Activated naive CD8-positive, alpha-beta T cell treated with anti-CD3 and anti-CD28 coated beads, Interleukin-2, amount 10 ng/mL, durations not matched to agents 7 days and 5 days (primary cell): Measurements from ENCODE around the gene BANK1. TPM values are rescaled to one million over a fixed set of nuclear protein-coding genes. Genes with fewer than 3 reads are reported as not detected.

Experiments
- ATAC-seq: fragments of 150-1000 bp; cut with Tn5 transposase; one replicate; pipeline ENCODE4 v1.10.0; 2021; ENCODE audit warnings: low read depth, moderate library complexity
- POLR2A ChIA-PET: fragments of 350-600 bp; sonication (Branson Sonifier 250); formaldehyde crosslinking; loops from one replicate; lab custom pipeline; 2021; ENCODE audit warnings: antibody characterized with exemption; lab: Charles Lee
- DNase-seq: peaks from one replicate; pipeline ENCODE4 v3.0.0; 2021
- H3K27ac Mint-ChIP-seq: one replicate; pipeline ENCODE4 v1.8.0; 2022; ENCODE audit warnings: mild to moderate bottlenecking, mixed read lengths
- H3K27me3 Mint-ChIP-seq: one replicate; pipeline ENCODE4 v1.8.0; 2022; ENCODE audit warnings: mild to moderate bottlenecking, moderate library complexity, mixed read lengths
- H3K36me3 Mint-ChIP-seq: one replicate; pipeline ENCODE4 v1.8.0; 2021; ENCODE audit warnings: mild to moderate bottlenecking, mixed read lengths
- H3K4me1 Mint-ChIP-seq: one replicate; pipeline ENCODE4 v1.8.0; 2021; ENCODE audit warnings: mixed read lengths
- H3K4me3 Mint-ChIP-seq: one replicate; pipeline ENCODE4 v1.8.0; 2022; ENCODE audit warnings: mild to moderate bottlenecking, moderate library complexity, mixed read lengths
- H3K9me3 Mint-ChIP-seq: one replicate; pipeline ENCODE4 v1.8.0; 2021; ENCODE audit warnings: mixed read lengths
- total RNA-seq, 2 experiments: library from RNA; stranded (reverse); gene quantifications; one replicate each; pipeline ENCODE4 v1.2.3, GENCODE V29; 2021

Gene BANK1
- total RNA-seq, 2 experiments from 2014 or later, result 0.51 to 0.72 TPM

DNA sequence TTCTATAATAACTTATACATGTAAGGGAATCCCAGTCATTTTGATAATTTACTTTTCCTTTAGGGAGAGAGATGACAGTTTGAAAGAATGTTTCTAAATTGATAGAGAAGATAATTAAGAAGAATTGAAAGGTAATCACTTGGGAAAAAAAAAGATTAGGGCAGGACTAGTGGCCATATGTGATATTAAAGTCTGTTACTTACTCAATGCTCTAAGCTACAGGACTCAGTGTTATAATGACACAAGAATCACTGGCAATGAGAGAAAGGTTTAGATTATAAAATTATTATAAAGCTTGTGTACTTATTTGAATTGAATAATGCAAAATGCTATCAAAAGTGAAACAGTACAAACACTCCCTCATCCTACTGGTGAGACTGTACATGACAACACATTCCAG is 265.3 kb downstream of the BANK1 start:
- ATAC-seq (no peak), DNase-seq (no peak)
- POLR2A ChIA-PET, result no interaction called here
- no peak overlapping the region for H3K4me3 Mint-ChIP-seq
- no peaks in the 10 kb centered on the region for H3K36me3 Mint-ChIP-seq
- no peaks in the 10 kb centered on the region for H3K9me3 Mint-ChIP-seq
- H3K27me3 Mint-ChIP-seq, result peaks cover 6% of the 10 kb centered on the region
- no peak overlapping the region for H3K27ac Mint-ChIP-seq
- no peaks in the 10 kb centered on the region for H3K4me1 Mint-ChIP-seq

DNA sequence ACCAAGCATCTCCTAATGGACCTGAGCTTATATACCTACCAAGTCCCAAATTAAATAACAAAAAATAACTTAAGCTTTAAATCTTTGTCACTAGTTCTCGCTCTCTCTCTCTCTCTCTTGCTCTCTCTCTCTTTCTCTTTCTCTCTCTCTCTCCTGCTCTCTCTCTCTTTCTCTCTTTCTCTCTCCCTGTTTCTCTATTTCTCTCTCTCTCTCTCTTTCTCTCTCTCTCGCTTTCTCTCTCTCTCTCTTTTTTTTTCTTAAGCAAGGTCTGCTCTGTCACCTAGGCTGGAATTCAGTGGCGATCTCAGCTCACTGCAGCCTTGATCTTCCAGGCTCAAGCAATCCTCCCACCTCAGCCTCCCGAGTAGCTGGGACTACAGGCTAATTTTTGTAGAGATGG is 266.6 kb downstream of the BANK1 start:
- H3K27me3 Mint-ChIP-seq, result peaks cover 3% of the 10 kb centered on the region

DNA sequence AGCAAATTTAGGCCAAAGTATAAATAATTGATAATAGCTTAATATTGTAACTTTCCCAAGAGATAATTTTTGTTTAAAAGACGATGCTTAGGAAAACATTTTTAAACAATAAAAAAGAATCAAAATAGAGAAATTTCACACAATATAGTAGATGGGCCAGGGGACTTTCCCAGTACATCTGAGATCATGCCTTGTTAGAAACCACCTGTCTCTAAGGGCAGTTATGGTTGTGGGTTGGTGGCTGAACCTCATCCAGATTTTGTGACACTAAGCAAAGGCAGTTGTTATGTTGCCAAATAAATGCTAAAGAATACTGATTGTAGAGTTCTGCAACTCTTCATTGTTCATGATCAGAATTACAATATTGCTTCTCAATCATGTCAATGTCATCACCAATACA is 270.6 kb downstream of the BANK1 start:
- no peaks in the 10 kb centered on the region for H3K9me3 Mint-ChIP-seq
- no peak for DNase-seq
- POLR2A ChIA-PET, result no interaction called here
- peaks cover 3% of the 10 kb centered on the region for H3K27me3 Mint-ChIP-seq
- no peak for ATAC-seq
- no peaks in the 10 kb centered on the region for H3K36me3 Mint-ChIP-seq
- no peaks in the 10 kb centered on the region for H3K4me1 Mint-ChIP-seq
- H3K27ac Mint-ChIP-seq, result no peak overlapping the region
- no peak overlapping the region for H3K4me3 Mint-ChIP-seq

More for the DNA sequence above, 266.6 kb downstream of the BANK1 start:
- ATAC-seq, result no peak
- Mint-ChIP-seq H3K27ac (no peak overlapping the region), H3K9me3 (no peaks in the 10 kb centered on the region), H3K4me1 (no peaks in the 10 kb centered on the region), H3K4me3 (no peak overlapping the region), H3K36me3 (no peaks in the 10 kb centered on the region)
- POLR2A ChIA-PET, result no interaction called here
- no peak for DNase-seq

DNA sequence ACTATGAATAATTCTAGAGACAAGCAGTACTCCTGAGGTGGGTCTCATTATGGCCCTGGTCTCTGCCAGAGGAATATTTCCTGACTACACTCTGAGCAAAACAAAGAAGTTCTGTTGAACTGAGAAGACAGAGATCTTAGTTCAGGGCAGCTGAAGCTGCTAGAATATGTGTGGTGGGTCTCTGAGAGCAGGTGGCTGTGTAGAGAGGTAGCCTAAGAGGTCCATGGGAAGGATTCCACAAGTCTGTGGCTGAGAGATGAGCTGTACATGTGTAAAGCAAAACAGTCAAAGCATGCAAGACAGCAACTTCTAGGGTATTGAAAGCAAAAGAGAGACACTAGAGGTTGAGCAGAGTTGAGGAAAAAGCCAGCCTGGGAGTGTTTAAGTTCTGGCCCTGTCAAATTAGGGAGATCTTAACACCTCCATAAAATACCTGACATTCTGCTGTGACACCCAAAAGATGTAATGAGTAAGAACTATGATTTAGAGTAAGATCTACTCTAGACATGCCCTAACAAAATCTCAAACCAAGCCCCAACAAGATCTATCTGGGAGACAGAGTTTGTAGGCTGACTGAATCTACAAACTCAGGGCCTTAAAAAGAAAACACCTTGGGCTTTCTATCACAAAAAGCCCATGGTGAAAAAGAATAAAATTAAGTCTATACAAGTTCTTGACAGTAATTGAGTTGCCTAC is 274.4 kb downstream of the BANK1 start:
- POLR2A ChIA-PET, result no interaction called here
- Mint-ChIP-seq H3K27me3 (peaks cover 3% of the 10 kb centered on the region), H3K9me3 (no peaks in the 10 kb centered on the region), H3K4me3 (no peak overlapping the region), H3K36me3 (no peaks in the 10 kb centered on the region), H3K27ac (no peak overlapping the region), H3K4me1 (no peaks in the 10 kb centered on the region)
- DNase-seq (no peak), ATAC-seq (no peak)

DNA sequence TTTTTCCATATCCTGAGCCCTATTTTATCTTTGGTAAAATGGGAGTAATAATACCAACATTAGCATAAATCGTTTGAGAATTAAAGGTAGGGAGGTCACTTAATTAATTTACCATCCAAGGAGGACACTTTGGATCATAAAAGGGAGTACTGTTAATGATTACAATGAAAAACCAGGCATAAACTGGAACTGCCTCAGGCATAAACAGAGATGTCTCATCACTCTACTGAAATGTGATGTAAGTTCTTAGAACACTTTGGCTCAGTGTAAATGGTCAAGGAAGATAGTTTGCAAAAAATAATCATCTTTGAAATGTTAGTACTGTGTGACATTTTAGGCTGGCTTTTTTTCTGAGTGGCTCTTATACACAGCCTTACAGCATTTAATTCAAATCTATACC is 286.1 kb downstream of the BANK1 start:
- H3K27ac Mint-ChIP-seq, result no peak overlapping the region
- H3K4me3 Mint-ChIP-seq, result no peak overlapping the region

DNA sequence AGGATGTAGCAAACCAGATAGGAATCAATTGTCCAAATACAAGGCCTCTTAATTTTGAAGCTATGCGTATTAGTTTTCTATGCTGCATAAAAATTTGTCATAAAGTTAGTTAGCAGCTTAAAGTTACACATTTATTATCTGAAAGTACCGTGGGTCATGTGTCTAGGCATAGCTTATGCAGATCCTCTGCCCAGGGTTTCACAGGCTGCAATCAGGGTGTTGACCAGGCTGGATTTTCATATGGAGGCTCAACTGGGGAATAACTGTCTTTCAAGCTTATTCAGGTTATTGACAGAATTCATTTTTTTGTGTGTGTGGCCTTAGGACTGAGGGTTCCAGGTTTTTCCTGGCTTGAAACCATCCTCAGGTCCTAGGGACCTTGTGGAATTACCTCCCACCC is 289.7 kb downstream of the BANK1 start:
- POLR2A ChIA-PET, result no interaction called here
- no peak for ATAC-seq
- H3K27me3 Mint-ChIP-seq, result no peaks in the 10 kb centered on the region
- DNase-seq, result no peak
- no peaks in the 10 kb centered on the region for H3K36me3 Mint-ChIP-seq
- H3K27ac Mint-ChIP-seq, result no peak overlapping the region
- peaks cover 4% of the 10 kb centered on the region for H3K9me3 Mint-ChIP-seq
- no peak overlapping the region for H3K4me3 Mint-ChIP-seq
- no peaks in the 10 kb centered on the region for H3K4me1 Mint-ChIP-seq

More for the DNA sequence above, 286.1 kb downstream of the BANK1 start:
- DNase-seq (no peak), ATAC-seq (no peak)
- POLR2A ChIA-PET, result no interaction called here
- Mint-ChIP-seq H3K4me1 (no peaks in the 10 kb centered on the region), H3K36me3 (no peaks in the 10 kb centered on the region), H3K9me3 (peaks cover 2% of the 10 kb centered on the region), H3K27me3 (no peaks in the 10 kb centered on the region)

DNA sequence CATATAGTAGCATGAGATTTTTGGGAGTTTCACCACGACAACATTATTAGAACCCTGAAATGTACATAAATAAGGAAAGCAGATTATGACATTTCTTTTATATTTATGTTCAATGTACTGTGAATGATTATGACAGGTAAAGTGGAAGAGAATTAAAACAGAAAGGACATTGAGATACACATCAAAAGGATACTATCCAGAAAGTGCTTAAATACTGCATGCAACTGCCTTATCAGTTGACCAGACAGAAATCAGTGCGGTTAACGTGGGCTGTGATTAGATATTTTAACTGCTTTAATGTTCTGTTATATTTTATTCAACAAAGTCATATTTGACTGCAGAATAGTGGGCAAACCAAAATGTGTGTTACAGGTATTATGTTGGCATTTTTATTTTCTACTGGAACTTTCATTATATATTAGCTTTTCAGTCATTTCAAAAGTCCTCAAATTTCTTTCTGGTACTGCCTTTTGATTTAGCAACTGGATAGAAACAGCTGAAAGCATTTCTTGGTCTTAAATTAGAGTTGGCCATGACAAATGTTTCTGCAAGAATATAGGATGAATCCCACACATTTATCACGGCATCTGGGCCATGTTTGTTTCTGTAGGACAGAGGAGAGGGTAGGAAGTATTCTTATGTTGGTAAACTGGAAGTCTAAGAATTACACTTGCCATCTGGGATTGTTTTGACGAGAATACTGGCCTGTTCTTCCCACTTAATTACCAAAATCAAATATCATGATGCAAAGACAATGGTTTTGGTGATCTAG is 299.5 kb downstream of the BANK1 start:
- Mint-ChIP-seq H3K4me1 (no peaks in the 10 kb centered on the region), H3K9me3 (peaks cover 5% of the 10 kb centered on the region), H3K27ac (no peak overlapping the region), H3K36me3 (no peaks in the 10 kb centered on the region), H3K27me3 (peaks cover 3% of the 10 kb centered on the region), H3K4me3 (no peak overlapping the region)
- ATAC-seq (no peak), DNase-seq (no peak)
- POLR2A ChIA-PET, result no interaction called here

DNA sequence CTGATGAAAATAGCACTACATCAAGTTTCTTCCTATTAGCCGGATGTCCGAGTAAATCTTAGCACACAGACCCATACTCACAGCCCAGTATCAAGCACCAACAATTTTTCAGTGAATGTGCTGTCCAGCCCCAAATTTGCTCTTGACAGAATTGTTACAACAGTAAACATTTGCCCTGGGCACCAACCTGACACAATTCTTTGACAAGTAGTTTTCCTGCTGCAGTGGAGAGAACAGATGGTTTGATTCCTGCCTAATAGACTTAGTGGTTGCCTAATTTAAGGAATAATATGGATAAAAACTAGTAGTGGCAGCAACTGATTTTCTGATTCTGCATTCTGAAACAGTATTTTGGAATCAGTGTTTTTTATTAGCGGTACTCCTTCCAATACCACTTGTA is 301.1 kb downstream of the BANK1 start:
- no peak for ATAC-seq
- Mint-ChIP-seq H3K27me3 (peaks cover 4% of the 10 kb centered on the region), H3K4me1 (no peaks in the 10 kb centered on the region), H3K9me3 (peaks cover 5% of the 10 kb centered on the region), H3K4me3 (no peak overlapping the region), H3K36me3 (no peaks in the 10 kb centered on the region), H3K27ac (no peak overlapping the region)
- POLR2A ChIA-PET, result no interaction called here
- DNase-seq, result no peak

DNA sequence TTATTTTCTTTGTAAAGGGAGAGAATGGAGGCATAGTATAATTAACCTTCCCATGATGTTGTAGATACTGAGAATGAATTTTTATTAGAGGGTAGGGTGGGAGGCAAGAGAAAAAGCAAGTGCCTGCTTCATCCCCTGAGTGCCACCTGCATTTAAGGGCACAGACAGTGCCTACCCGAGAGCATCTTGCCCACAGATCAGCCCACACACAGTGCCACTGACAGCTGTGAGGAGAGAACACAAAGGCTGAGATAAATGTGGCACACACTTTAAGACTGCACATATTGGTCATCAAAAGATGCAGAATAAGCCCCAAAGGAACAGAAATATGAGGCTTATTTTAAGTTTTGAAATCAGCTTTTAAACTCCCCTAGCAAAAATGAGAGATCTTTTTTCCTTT is 304.0 kb downstream of the BANK1 start:
- no peak for ATAC-seq
- no peaks in the 10 kb centered on the region for H3K9me3 Mint-ChIP-seq

DNA sequence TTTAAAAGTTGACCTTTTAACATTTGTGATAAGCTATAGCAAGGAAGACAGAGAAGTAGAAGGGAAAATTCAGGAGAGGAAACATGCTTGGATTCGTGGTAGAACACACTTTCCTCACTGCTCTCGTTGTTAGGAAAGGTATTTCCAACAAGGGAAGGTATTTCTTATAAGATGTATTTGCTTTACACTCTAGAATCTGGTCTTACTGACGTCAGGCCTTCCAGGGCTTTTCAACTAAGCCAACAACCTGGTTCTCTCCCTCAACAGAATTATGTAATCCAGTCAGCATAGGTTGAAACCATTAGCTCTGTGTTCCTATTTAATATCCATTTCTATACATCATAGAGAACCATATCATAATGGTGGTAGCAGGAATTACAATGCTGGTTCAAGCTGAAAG is 312.8 kb downstream of the BANK1 start:
- peaks cover 3% of the 10 kb centered on the region for H3K9me3 Mint-ChIP-seq

More for the DNA sequence above, 304.0 kb downstream of the BANK1 start:
- Mint-ChIP-seq H3K4me3 (no peak overlapping the region), H3K27me3 (peaks cover 4% of the 10 kb centered on the region), H3K36me3 (no peaks in the 10 kb centered on the region), H3K4me1 (no peaks in the 10 kb centered on the region), H3K27ac (no peak overlapping the region)
- no peak for DNase-seq
- POLR2A ChIA-PET, result no interaction called here

DNA sequence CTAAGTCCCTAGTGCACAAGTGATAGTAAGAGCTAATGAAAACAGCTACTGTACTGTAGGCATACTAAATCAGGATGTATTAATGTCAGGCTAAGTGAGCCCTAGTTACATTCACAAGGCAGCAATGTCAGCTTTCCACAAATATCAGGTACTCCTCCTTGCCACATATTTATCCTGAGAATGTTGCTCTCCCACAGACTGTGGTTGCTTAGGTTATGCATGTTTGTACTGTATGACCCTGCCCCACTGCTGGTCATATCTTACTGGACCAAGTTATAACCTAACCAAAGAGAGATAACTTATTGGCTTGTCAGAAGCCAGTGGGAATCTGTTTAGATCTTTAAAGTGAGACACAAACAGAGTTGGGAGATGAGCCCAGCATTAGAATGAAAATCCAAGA is 313.7 kb downstream of the BANK1 start:
- no peaks in the 10 kb centered on the region for H3K4me1 Mint-ChIP-seq
- H3K27me3 Mint-ChIP-seq, result peaks cover 2% of the 10 kb centered on the region
- H3K27ac Mint-ChIP-seq, result no peak overlapping the region
- H3K9me3 Mint-ChIP-seq, result peaks cover 3% of the 10 kb centered on the region
- DNase-seq, result no peak
- H3K36me3 Mint-ChIP-seq, result no peaks in the 10 kb centered on the region
- no peak overlapping the region for H3K4me3 Mint-ChIP-seq
- no peak for ATAC-seq
- POLR2A ChIA-PET, result no interaction called here

More for the DNA sequence above, 312.8 kb downstream of the BANK1 start:
- Mint-ChIP-seq H3K4me1 (no peaks in the 10 kb centered on the region), H3K27me3 (peaks cover 2% of the 10 kb centered on the region), H3K4me3 (no peak overlapping the region), H3K27ac (no peak overlapping the region), H3K36me3 (no peaks in the 10 kb centered on the region)
- no peak for DNase-seq
- ATAC-seq, result no peak
- POLR2A ChIA-PET, result no interaction called here

DNA sequence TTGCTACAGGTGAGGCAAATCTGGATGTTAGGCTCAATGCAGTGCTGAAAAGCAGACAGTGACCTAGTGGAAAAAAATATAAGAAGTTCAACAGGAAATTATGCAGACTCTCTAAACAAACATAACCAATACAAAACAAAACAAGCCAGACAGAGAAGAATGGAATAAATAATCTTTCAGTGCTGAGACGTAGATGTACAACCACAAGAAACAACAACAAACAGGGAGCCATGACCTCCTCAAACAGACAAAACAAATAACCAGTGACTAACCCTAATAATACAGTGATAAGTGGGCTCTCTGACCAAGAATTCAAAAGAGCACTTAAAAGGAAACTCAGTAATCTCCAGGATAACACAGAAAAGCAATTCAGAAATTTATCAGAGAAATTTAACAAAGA is 315.5 kb downstream of the BANK1 start:
- peaks cover 3% of the 10 kb centered on the region for H3K9me3 Mint-ChIP-seq
- H3K36me3 Mint-ChIP-seq, result no peaks in the 10 kb centered on the region
- no peak overlapping the region for H3K27ac Mint-ChIP-seq
- H3K27me3 Mint-ChIP-seq, result peaks cover 2% of the 10 kb centered on the region
- ATAC-seq (no peak), DNase-seq (no peak)
- POLR2A ChIA-PET, result no interaction called here
- H3K4me1 Mint-ChIP-seq, result no peaks in the 10 kb centered on the region
- no peak overlapping the region for H3K4me3 Mint-ChIP-seq

DNA sequence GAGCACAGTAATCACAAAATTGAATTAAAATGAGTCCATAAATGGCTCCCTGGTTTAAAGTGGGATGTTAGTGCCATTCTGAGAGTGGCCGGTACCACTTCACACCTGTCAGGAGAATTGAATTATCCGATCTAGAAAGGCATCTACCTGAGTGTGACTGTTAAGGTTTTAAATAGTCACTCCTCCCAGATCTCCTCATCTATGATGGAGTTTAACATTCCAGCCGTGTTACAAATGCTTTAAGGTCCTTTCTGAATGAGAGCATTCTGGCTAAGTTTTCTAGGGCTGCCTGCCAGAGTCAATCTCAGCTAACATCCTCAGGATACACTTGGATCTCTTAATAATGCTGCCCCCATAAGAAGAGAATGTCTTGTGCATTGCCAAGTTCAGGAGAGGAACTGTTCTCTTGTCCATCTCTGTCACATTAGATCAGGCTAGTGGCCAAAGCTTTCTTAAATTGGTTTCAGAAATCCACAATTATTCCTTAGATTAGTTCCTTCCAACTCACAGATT is 323.6 kb downstream of the BANK1 start:
- ATAC-seq (no peak), DNase-seq (no peak)
- Mint-ChIP-seq H3K27me3 (peaks cover 4% of the 10 kb centered on the region), H3K27ac (no peak overlapping the region), H3K4me1 (no peaks in the 10 kb centered on the region), H3K4me3 (no peak overlapping the region), H3K9me3 (no peaks in the 10 kb centered on the region), H3K36me3 (no peaks in the 10 kb centered on the region)
- POLR2A ChIA-PET, result no interaction called here

DNA sequence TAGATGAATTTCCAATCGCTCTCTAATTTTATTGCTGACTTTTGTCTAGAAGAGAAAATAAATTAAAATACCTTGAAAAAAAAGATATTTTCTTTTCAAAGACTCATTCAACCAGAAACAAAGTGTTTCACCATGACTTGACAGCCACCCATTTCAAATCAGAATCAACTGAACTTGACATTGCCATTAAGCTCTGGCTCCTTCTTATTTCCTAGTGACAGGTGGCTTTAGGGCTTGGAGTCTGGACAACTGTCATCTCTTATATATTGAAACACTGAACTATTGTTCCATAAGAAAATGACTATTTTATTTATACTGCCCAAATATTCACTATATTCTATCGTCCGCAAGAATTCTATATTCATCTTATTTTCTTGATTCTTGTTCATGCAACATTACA is 325.6 kb downstream of the BANK1 start:
- POLR2A ChIA-PET, result no interaction called here
- ATAC-seq, result no peak

More for the DNA sequence above, 325.6 kb downstream of the BANK1 start:
- peaks cover 3% of the 10 kb centered on the region for H3K9me3 Mint-ChIP-seq
- H3K27ac Mint-ChIP-seq, result no peak overlapping the region
- H3K27me3 Mint-ChIP-seq, result peaks cover 4% of the 10 kb centered on the region
- no peak for DNase-seq
- H3K36me3 Mint-ChIP-seq, result no peaks in the 10 kb centered on the region
- H3K4me1 Mint-ChIP-seq, result no peaks in the 10 kb centered on the region
- H3K4me3 Mint-ChIP-seq, result no peak overlapping the region
